GM21381 (cell line): ENCODE results near the gene CNMD.
"Not testable (repeated sequence)": the region's sequence is repeated elsewhere in the genome, so short reads cannot be mapped to it uniquely, and the experiment has no call there.

Source experiments
- ATAC-seq: cut with Tn5 transposase; IDR thresholded peaks from one replicate; pipeline ENCODE4 v1.9.1; 2021; ENCODE audit warnings: mild to moderate bottlenecking, moderate library complexity; ENCODE audit not compliant: unreplicated experiment

CNMD gene

GRCh38 chr13:52695856-52696255, 43.8 kb downstream of the CNMD start:
- ATAC-seq = no peak

- ATAC-seq = no peak
Observed at GRCh38 chr13:52686376-52686775, 53.2 kb downstream of the CNMD start.

- ATAC-seq = not testable (repeated sequence)
Observed at GRCh38 chr13:52685806-52686205, 53.8 kb downstream of the CNMD start.

- no peak for ATAC-seq
Observed at GRCh38 chr13:52677823-52678222, 61.8 kb downstream of the CNMD start.

GRCh38 chr13:52673465-52673864, 66.2 kb downstream of the CNMD start:
- no peak for ATAC-seq

GRCh38 chr13:52670726-52671125, 68.9 kb downstream of the CNMD start:
- no peak for ATAC-seq

GRCh38 chr13:52669677-52670076, 69.9 kb downstream of the CNMD start:
- ATAC-seq = no peak

GRCh38 chr13:52665325-52665724, 74.3 kb downstream of the CNMD start:
- ATAC-seq = no peak

GRCh38 chr13:52664272-52664671, 75.3 kb downstream of the CNMD start:
- no peak for ATAC-seq

- ATAC-seq = no peak
Observed at GRCh38 chr13:52659340-52659739, 80.3 kb downstream of the CNMD start.
